ENCODE data around the gene DRG2.

GRCh38 chr17:18079543-18079942 lies 8.2 kb upstream of the DRG2 start:
- TF ChIP-seq CTCF (IDR thresholded peaks at IDR 0.05 in 4 of 5, conservative IDR thresholded peaks at IDR 0.05 in 1 of 5) = no peak
- no peak for TF ChIP-seq POLR2A (IDR thresholded peaks at IDR 0.05)

Measured in gastrocnemius medialis (tissue), 4 donors.